ENCODE data around the gene GGT6.

The GGT6 gene

GRCh38 chr17:4544951-4545216 lies 15.5 kb downstream of the GGT6 start:
- TF ChIP-seq ARNTL (CRISPR knock-in tag; IDR thresholded peaks at IDR 0.05; ENCODE audit: borderline replicate concordance, low read depth): no peak
- TF ChIP-seq ZFP30 (CRISPR knock-in tag; IDR thresholded peaks at IDR 0.05): no peak
- no peak for TF ChIP-seq TCF4 (CRISPR knock-in tag; IDR thresholded peaks at IDR 0.05; ENCODE audit: borderline replicate concordance)
- no peak for TF ChIP-seq ZC3H10 (CRISPR knock-in tag; IDR thresholded peaks at IDR 0.05)
- TF ChIP-seq RARB (CRISPR knock-in tag; IDR thresholded peaks at IDR 0.05): no peak
- no peak for TF ChIP-seq TOX (CRISPR knock-in tag; IDR thresholded peaks at IDR 0.05; ENCODE audit: borderline replicate concordance)
- no peak for TF ChIP-seq ZFP3 (CRISPR knock-in tag; IDR thresholded peaks at IDR 0.05)
- TF ChIP-seq GLIS3 (CRISPR knock-in tag; IDR thresholded peaks at IDR 0.05): no peak
- TF ChIP-seq, protein P1, sequence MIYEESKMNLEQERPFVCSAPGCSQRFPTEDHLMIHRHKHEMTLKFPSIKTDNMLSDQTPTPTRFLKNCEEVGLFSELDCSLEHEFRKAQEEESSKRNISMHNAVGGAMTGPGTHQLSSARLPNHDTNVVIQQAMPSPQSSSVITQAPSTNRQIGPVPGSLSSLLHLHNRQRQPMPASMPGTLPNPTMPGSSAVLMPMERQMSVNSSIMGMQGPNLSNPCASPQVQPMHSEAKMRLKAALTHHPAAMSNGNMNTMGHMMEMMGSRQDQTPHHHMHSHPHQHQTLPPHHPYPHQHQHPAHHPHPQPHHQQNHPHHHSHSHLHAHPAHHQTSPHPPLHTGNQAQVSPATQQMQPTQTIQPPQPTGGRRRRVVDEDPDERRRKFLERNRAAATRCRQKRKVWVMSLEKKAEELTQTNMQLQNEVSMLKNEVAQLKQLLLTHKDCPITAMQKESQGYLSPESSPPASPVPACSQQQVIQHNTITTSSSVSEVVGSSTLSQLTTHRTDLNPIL (CRISPR knock-in tag; IDR thresholded peaks at IDR 0.05; ENCODE audit: low read depth): no peak
- TF ChIP-seq ESRRG (CRISPR knock-in tag; IDR thresholded peaks at IDR 0.05): no peak
- no peak for TF ChIP-seq ZNF565 (CRISPR knock-in tag; conservative IDR thresholded peaks at IDR 0.05; ENCODE audit: low read depth)
- TF ChIP-seq CSDC2 (CRISPR knock-in tag; IDR thresholded peaks at IDR 0.05): no peak
- TF ChIP-seq SNAI2 (CRISPR knock-in tag; IDR thresholded peaks at IDR 0.05): no peak
- no peak for TF ChIP-seq ISL1 (CRISPR knock-in tag; IDR thresholded peaks at IDR 0.05)
- TF ChIP-seq ZNF8 (CRISPR knock-in tag; IDR thresholded peaks at IDR 0.05): no peak
- TF ChIP-seq, protein P2, sequence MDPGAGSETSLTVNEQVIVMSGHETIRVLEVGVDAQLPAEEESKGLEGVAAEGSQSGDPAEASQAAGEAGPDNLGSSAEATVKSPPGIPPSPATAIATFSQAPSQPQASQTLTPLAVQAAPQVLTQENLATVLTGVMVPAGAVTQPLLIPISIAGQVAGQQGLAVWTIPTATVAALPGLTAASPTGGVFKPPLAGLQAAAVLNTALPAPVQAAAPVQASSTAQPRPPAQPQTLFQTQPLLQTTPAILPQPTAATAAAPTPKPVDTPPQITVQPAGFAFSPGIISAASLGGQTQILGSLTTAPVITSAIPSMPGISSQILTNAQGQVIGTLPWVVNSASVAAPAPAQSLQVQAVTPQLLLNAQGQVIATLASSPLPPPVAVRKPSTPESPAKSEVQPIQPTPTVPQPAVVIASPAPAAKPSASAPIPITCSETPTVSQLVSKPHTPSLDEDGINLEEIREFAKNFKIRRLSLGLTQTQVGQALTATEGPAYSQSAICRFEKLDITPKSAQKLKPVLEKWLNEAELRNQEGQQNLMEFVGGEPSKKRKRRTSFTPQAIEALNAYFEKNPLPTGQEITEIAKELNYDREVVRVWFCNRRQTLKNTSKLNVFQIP (CRISPR knock-in tag; IDR thresholded peaks at IDR 0.05; ENCODE audit: borderline replicate concordance, low read depth): no peak
- TF ChIP-seq PPARA (CRISPR knock-in tag; IDR thresholded peaks at IDR 0.05; ENCODE audit: borderline replicate concordance): no peak
- TF ChIP-seq OSR1 (CRISPR knock-in tag; IDR thresholded peaks at IDR 0.05): no peak
- no peak for ATAC-seq

DNA sequence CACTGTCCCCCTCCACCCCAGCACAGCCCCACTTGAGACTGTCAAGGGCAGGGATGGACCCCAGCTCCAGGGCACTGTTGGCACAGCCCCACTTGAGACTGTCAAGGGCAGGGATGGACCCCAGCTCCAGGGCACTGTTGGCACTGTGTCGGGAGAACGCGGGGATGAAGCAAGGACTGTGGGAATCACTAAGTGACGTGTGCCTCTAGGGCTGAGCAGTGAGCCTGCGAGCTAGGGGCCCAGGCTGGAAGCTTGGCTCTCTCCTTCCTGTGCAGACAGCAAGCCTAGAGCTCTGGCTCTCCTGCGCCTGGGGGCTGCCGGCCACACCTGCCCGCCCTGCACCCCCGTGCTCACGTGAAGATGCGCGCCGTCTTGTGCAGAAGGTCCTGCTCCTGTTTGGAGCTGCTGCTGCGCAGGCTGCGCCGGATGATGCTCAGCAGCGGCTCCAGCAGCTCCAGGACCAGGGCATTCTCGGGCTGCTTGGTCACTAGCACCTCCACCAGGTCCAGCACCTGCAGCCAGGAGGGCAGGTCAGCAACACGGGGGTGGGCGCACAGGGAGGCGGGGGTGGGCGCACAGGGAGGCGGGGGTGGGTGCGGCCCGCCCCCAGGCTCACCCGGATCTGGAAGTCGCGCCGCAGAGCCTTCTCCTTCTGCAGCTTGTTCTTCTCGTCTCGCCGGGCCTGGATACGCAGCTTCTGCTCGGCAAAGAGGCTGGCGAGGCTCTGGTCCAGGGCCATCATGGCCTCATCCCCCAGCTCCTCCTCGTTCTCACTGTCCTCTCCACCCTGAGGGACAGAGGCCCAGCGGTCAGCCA lies 16.0 kb downstream of the GGT6 start:
- ATAC-seq: no peak
- TF ChIP-seq ISL1 (CRISPR knock-in tag; IDR thresholded peaks at IDR 0.05) (no peak), RARB (CRISPR knock-in tag; IDR thresholded peaks at IDR 0.05) (no peak), SNAI2 (CRISPR knock-in tag; IDR thresholded peaks at IDR 0.05) (no peak), OSR1 (CRISPR knock-in tag; IDR thresholded peaks at IDR 0.05) (no peak), ESRRG (CRISPR knock-in tag; IDR thresholded peaks at IDR 0.05) (no peak)
- TF ChIP-seq, protein P3, sequence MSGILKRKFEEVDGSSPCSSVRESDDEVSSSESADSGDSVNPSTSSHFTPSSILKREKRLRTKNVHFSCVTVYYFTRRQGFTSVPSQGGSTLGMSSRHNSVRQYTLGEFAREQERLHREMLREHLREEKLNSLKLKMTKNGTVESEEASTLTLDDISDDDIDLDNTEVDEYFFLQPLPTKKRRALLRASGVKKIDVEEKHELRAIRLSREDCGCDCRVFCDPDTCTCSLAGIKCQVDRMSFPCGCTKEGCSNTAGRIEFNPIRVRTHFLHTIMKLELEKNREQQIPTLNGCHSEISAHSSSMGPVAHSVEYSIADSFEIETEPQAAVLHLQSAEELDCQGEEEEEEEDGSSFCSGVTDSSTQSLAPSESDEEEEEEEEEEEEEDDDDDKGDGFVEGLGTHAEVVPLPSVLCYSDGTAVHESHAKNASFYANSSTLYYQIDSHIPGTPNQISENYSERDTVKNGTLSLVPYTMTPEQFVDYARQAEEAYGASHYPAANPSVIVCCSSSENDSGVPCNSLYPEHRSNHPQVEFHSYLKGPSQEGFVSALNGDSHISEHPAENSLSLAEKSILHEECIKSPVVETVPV (CRISPR knock-in tag; IDR thresholded peaks at IDR 0.05): no peak
- TF ChIP-seq, protein P1 (CRISPR knock-in tag; IDR thresholded peaks at IDR 0.05; ENCODE audit: low read depth): no peak

- TF ChIP-seq TCF4 (CRISPR knock-in tag; IDR thresholded peaks at IDR 0.05; ENCODE audit: borderline replicate concordance) (no peak), TOX (CRISPR knock-in tag; IDR thresholded peaks at IDR 0.05; ENCODE audit: borderline replicate concordance) (no peak), PPARA (CRISPR knock-in tag; IDR thresholded peaks at IDR 0.05; ENCODE audit: borderline replicate concordance) (no peak), TSHZ2 (CRISPR knock-in tag; IDR thresholded peaks at IDR 0.05) (no peak)
- no peak for ATAC-seq
These were observed 16.8 kb downstream of the GGT6 start for GRCh38 chr17:4543557-4544026.

Measured in SK-N-SH treated with all-trans-retinoic acid at 6 μM for 48 hours (cell line).